ENCODE measurements around the gene FBRS. TPM values are rescaled to one million over a fixed set of nuclear protein-coding genes. Genes with fewer than 3 reads are reported as not detected.
"Not testable (repeated sequence)": the region's sequence is repeated elsewhere in the genome, so short reads cannot be mapped to it uniquely, and the experiment has no call there.

FBRS gene
- total RNA-seq, 2 experiments from 2014 or later: 107 to 119 TPM

- CTCF ChIA-PET: interaction anchor here (1.2 kb wide), 1 partner anchor 13 kb away, joined by 4 read pairs; no protein-coding TSS in a partner anchor
- POLR2A ChIA-PET: no interaction called here
Observed at GRCh38 chr16:30680326-30680725, 22.1 kb downstream of the FBRS start.

GRCh38 chr16:30688701-30689100, 30.5 kb downstream of the FBRS start:
- POLR2A ChIA-PET: interaction anchor here (0.6 kb wide), 1 partner anchor 25 kb away, joined by 3 read pairs; no protein-coding TSS in a partner anchor

GRCh38 chr16:30691907-30692306, 33.7 kb downstream of the FBRS start:
- ChIA-PET CTCF (interaction anchor here (2.6 kb wide), 1 partner anchor 33 kb away, joined by 7 read pairs; the partner anchor contains the start of gene FBRS), POLR2A (no interaction called here)

More at GRCh38 chr16:30688701-30689100, 30.5 kb downstream of the FBRS start:
- CTCF ChIA-PET: interaction anchor here (1.0 kb wide), 1 partner anchor 60 kb away, joined by 4 read pairs; no protein-coding TSS in a partner anchor

DNA sequence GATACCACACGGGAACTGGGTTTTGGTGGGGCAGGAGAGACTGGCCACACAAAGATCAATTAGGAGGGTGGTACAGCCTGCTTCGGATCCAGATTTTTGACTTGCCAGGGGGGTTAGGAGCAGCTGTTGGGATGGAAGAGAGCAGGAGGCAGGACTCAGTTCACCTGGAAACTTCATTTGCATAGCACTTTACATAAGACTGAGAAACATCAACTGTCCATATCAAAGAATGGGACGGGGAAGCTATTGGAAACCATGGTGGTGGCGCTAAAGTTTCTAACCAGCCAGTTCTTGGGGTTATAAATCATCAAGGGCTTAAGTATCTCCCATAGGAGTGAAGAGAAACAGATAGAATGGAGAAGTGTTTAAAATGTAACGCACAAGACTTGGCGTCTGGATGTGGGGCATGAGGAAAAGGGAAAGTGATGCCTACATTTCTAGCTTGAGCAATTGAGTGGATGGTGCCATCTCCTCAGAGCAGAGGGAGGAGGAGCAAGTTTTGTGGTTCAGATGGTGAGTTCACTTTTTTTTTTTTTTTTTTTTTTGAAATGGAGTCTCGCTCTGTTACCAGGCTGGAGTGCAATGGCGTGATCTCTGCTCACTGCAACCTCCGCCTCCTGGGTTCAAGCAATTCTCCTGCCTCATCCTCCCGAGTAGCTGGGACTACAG, 34.3 kb downstream of the FBRS start:
- POLR2A ChIA-PET: no interaction called here

DNA sequence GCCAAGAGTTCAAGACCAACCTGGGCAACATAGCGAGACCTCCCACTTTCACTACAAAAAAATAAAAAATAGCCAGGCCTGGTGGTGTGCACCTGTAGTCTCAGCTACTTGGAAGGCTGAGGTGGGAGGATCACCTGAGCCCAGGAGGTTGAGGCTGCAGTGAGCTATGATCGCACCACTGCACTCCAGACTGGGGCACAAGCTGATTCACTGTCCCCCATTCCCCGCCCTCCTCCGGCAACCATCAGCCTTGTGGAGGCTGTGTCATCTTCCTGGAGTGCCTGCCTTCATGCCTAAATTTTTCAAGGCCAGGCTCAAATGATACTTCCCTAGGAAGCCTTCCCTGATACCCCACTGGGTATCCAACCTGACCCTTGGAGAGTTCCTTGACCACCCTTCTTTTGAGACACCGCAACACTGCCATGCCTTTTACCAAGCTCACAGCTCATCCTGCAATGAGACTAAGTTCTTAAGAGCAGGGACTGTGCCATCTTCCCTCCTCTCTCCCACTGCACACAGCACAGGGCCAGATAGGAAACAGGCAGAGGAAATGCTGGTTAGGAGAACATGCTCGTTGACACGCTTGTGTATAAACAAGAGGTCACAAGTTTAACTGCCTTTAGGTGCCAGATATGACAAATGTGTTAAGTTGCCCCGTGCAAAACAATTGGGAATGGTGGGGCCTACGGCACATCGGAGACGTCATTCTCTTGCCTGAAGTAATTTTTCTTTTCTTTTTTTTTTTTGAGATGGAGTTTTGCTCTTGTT, 36.9 kb downstream of the FBRS start:
- ChIA-PET POLR2A (interaction anchor here (1.0 to 1.1 kb wide), 2 partner anchors 35 to 44 kb away, joined by 3 to 5 read pairs; partner anchors contain the start of gene PRR14), CTCF (interaction anchor here (0.9 to 5.1 kb wide), 7 partner anchors 8 to 66 kb away, joined by 3 to 43 read pairs (median 4); partner anchors contain the start of genes FBRS and PRR14)

More for the DNA sequence above, 34.3 kb downstream of the FBRS start:
- CTCF ChIA-PET: interaction anchor here (0.7 to 4.7 kb wide), 10 partner anchors 12 to 243 kb away, joined by 3 to 42 read pairs (median 5); partner anchors contain the start of genes FBRS and PRR14

DNA sequence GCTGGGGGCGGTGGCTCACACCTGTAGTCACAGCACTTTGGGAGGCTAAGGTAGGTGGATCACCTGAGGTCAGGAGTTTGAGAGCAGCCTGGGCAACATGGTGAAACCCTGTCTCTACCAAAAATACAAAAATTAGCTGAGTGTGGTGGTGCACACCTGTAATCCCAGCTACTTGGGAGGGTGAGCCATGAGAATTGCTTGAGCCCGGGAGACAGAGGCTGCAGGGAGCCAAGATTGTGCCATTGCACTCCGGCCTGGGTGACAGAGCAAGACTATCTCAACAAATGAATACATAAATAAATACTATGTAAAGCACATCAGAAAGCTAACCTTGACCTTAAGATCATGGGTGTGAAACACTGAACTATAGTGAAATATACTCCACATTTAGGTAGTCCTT, 38.4 kb downstream of the FBRS start:
- POLR2A ChIA-PET: interaction anchor here (0.9 to 1.4 kb wide), 2 partner anchors 38 to 86 kb away, joined by 3 to 7 read pairs; partner anchors contain the start of genes FBRS and ZNF689
- CTCF ChIA-PET: interaction anchor here (0.7 to 5.1 kb wide), 4 partner anchors 10 to 178 kb away, joined by 4 to 43 read pairs (median 23); partner anchors contain the start of genes FBRS and PRR14

DNA sequence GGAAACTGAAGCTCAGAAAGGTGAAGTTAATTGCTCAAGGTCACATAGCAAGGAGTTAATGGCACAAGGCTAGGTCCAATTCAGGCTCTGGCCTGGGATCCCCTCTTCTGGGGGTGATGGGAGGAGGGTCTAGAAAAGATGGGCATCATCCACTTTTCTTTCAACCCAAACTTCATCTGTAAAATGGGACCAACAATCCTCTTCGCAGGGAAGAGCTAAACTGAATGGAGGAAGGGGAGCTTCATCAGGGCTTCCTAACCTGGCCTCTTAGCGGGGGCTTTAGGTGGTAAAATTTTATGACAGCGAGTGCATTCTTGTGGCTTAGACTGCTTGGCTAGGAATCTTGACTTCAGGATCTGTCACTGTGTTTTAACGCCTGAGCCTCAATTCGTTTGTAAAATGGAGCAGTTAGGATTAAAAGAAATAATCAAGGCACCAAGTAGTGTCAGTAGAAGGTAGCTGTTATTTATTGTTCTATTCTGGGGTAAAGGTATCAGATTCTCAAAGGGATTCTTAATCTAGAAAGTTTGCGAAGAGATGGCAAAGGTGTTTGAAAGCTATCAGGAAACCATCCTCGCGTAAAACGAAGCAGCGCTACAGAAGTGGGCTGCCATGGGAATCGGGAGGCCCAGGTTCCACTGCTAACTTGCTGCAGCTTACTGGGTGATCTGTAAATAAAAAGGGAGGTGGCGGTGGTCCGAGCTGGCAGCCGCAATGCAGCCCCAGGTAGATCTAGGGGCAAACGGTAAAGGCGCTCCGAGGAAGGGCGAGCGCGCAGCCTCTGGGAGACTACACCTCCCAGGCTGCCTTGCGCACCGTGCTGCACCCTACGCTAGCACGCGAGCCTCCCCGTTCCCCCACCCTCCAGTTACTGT, 39.3 kb downstream of the FBRS start:
- ChIA-PET CTCF (interaction anchor here (0.7 to 5.1 kb wide), 5 partner anchors 11 to 100 kb away, joined by 3 to 43 read pairs (median 4); partner anchors contain the start of genes FBRS and PRR14), POLR2A (interaction anchor here (0.6 to 1.4 kb wide), 3 partner anchors 39 to 192 kb away, joined by 3 to 7 read pairs (median 3); partner anchors contain the start of genes FBRS and ZNF689)

GRCh38 chr16:30698139-30698815, 40.0 kb downstream of the FBRS start:
- ChIA-PET POLR2A (interaction anchor here (0.6 to 1.4 kb wide), 3 partner anchors 39 to 193 kb away, joined by 3 to 7 read pairs (median 3); partner anchors contain the start of gene FBRS), CTCF (interaction anchor here (1.0 to 5.1 kb wide), 2 partner anchors 38 to 39 kb away, joined by 3 to 43 read pairs; partner anchors contain the start of gene FBRS)

DNA sequence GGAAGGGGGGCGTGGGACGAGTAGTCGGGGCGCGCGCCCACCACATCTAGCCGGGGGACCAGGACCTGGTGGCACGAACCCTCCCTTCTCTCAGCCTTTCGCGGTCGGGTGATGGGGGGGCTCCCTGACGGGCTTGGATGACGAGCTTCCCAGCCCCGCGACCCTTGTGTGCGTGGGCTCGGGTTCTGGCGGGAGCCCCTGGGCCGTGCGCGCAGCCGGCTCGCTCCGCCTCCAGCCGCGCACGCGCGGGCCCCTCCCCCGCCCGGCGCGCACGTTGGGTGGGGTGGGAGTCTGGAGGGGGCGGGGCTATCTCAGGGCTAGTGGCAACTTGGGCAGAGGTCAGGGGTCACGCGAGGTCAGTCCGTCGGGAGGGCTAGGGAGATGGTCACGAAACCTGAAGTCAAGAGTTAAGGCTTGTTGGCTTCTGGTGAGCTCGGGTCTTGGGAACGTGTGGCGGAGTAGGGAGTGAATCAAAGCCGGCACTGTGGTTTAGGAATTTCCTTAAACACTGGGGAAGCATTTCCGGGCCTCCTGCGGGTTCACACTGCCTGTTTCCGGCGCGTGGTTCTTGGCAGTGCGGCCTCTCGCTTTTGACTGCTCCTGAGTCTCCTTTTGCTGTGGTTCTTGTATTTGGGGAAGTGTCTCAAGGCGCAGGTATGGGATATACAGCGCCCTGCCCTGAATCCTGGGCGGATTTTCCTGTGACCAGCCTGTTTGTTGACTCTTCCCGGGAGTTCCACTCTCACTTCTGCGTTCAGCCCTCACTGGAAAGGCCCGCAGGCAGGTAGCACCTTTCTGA, 40.8 kb downstream of the FBRS start, which contains the start of gene SRCAP:
Gene SRCAP, plus strand, starts transcription at position 356 of the 799 bp plus-strand sequence. CDS start 1,654 bp downstream, outside the sequence.
- ChIA-PET POLR2A (interaction anchor here (0.9 to 1.0 kb wide), 2 partner anchors 49 to 115 kb away, joined by 3 read pairs; no protein-coding TSS in a partner anchor), CTCF (interaction anchor here (1.0 kb wide), 1 partner anchor 39 kb away, joined by 3 read pairs; no protein-coding TSS in a partner anchor)

DNA sequence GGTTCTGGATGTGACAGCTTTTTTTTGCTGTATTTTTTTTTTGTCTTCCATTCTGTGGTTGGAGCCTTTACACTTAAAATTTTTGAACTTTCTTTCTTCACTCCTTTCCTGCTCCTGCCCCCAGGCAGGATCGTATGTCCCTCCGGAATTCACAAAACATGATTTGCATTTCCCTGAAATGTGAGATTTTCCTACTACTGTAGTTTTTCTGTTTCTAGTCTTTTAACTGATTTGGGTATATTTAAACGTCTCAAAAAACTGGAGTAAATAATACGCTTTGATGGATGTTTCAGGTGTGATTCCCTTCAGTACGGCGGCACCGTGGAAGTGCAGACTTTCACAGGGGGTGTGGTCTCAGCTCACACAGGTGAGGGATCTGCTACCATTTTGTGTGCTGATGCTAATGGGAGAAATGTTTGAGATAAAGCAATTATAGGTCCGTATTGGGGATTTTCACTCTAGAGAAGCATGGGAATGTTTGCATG, 41.4 kb downstream of the FBRS start:
- CTCF ChIA-PET: no interaction called here

GRCh38 chr16:30700491-30700890, 42.3 kb downstream of the FBRS start:
- CTCF ChIA-PET: interaction anchor here (0.5 to 0.7 kb wide), 3 partner anchors 34 to 1853 kb away, joined by 3 to 5 read pairs (median 3); no protein-coding TSS in a partner anchor
- POLR2A ChIA-PET: no interaction called here

More for the DNA sequence above, 41.4 kb downstream of the FBRS start:
- POLR2A ChIA-PET: interaction anchor here (0.9 kb wide), 1 partner anchor 48 kb away, joined by 3 read pairs; no protein-coding TSS in a partner anchor

GRCh38 chr16:30700971-30701370, 42.7 kb downstream of the FBRS start:
- ChIA-PET CTCF (interaction anchor here (0.5 to 0.7 kb wide), 2 partner anchors 34 to 1853 kb away, joined by 3 to 5 read pairs; no protein-coding TSS in a partner anchor), POLR2A (no interaction called here)

GRCh38 chr16:30703071-30703470, 44.8 kb downstream of the FBRS start:
- CTCF ChIA-PET: interaction anchor here (1.1 kb wide), 1 partner anchor 9 kb away, joined by 3 read pairs; no protein-coding TSS in a partner anchor
- POLR2A ChIA-PET: not testable (repeated sequence)

GRCh38 chr16:30703971-30704370, 45.7 kb downstream of the FBRS start:
- ChIA-PET CTCF (no interaction called here), POLR2A (no interaction called here)

DNA sequence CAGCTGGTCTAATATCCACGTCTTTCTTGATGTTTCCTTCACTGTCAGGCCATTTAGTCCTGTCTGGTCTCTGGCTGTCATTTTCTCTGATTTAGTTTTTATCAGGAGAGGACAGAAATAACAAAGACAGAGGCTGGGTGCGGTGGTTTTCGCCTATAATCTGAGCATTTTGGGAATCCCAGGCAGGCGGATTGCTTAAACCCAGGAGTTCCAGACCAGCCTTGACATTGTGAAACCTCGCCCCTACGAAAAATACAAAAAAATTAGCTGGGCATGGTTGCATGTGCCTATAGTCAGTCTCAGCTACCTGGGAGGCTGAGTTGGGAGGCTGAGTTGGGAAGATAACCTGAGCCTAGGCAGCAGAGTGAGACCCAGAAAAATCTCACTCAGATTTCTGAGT, 47.8 kb downstream of the FBRS start:
- POLR2A ChIA-PET: interaction anchor here (0.6 kb wide), 1 partner anchor 63 kb away, joined by 3 read pairs; no protein-coding TSS in a partner anchor
- CTCF ChIA-PET: no interaction called here

DNA sequence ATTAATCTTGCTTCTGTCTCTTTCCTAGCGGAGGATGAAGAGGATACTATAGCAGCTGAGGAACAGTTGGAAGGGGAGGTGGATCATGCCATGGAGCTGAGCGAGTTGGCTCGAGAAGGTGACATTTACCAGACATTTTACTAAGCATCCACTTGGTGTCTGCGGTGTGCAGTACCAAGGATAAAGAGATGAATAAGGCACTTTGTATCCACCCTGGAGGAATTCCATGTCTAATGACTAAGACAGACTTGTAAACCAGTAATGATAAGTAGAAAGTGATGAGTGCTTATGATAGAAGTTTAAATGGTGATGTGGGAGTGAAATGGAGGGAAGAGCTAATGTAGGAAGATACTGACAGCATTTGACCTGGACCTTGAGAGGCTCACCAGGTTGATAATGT, 52.7 kb downstream of the FBRS start:
- ChIA-PET CTCF (interaction anchor here (0.6 kb wide), 1 partner anchor 205 kb away, joined by 3 read pairs; no protein-coding TSS in a partner anchor), POLR2A (no interaction called here)

All from activated CD8-positive, alpha-beta memory T cell treated with anti-CD3 and anti-CD28 coated beads for 36 hours (primary cell).